Osteocyte (in vitro differentiated cells): Measurements from ENCODE around the gene MMP17. TPM values are rescaled to one million over a fixed set of nuclear protein-coding genes. Genes with fewer than 3 reads are reported as not detected.

Source experiments
- DNase-seq: peaks from one replicate; pipeline ENCODE4 v3.0.0; 2021; ENCODE audit warnings: mixed read lengths; ENCODE audit not compliant: unreplicated experiment; ENCODE audit errors: extremely low spot score
- H3K27ac Mint-ChIP-seq: one replicate; pipeline ENCODE4 v1.8.0; 2021; ENCODE audit warnings: mild to moderate bottlenecking, mixed read lengths; ENCODE audit not compliant: unreplicated experiment
- H3K27me3 Mint-ChIP-seq: one replicate; pipeline ENCODE4 v1.8.0; 2021; ENCODE audit warnings: mixed read lengths; ENCODE audit not compliant: unreplicated experiment
- H3K36me3 Mint-ChIP-seq: one replicate; pipeline ENCODE4 v1.8.0; 2021; ENCODE audit warnings: mixed read lengths; ENCODE audit not compliant: unreplicated experiment
- H3K4me1 Mint-ChIP-seq: one replicate; pipeline ENCODE4 v1.8.0; 2021; ENCODE audit warnings: mixed read lengths; ENCODE audit not compliant: unreplicated experiment
- H3K4me3 Mint-ChIP-seq: one replicate; pipeline ENCODE4 v1.8.0; 2021; ENCODE audit warnings: mild to moderate bottlenecking, moderate library complexity, mixed read lengths; ENCODE audit not compliant: unreplicated experiment
- H3K9me3 Mint-ChIP-seq: one replicate; pipeline ENCODE4 v1.8.0; 2021; ENCODE audit warnings: mixed read lengths; ENCODE audit not compliant: unreplicated experiment
- CTCF ChIP-seq: fragments of 200-600 bp; sonication (generic); IDR thresholded peaks from 2 replicates; pipeline ENCODE4 v1.5.0; 2021; ENCODE audit warnings: antibody characterized with exemption, mild to moderate bottlenecking, moderate library complexity
- total RNA-seq: library from RNA; stranded (reverse); gene quantifications from 2 replicates; pipeline ENCODE4 v1.2.1, GENCODE V29; 2021

The MMP17 gene
- total RNA-seq, 1 donor from 2014 or later, result 1.7 TPM

DNA sequence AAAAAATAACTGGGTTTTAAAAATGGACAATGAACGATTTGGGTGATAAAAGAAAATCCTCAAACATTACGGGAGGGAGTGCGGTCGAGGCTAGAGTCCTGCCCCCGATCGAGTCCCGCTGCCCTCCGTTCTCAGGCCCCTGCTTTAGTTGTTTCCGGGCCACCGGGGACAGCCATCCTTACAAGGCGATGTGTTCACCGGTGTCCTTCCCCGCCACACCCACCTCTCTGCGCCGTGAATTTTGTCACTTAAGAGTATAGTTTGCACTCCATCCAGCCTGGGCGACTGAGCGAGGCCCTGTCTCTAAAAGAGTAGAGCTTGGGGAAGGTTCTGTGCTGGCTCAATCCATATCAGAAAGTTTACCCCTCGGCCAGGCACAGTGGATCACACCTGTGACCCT, 69.1 kb downstream of the MMP17 start:
- TF ChIP-seq CTCF, result no peak
- Mint-ChIP-seq H3K9me3 (no peaks in the 10 kb centered on the region), H3K27ac (no peak overlapping the region), H3K4me3 (no peak overlapping the region), H3K36me3 (peaks cover 2% of the 10 kb centered on the region), H3K27me3 (no peaks in the 10 kb centered on the region), H3K4me1 (peaks cover 24% of the 10 kb centered on the region)
- DNase-seq, result no peak

DNA sequence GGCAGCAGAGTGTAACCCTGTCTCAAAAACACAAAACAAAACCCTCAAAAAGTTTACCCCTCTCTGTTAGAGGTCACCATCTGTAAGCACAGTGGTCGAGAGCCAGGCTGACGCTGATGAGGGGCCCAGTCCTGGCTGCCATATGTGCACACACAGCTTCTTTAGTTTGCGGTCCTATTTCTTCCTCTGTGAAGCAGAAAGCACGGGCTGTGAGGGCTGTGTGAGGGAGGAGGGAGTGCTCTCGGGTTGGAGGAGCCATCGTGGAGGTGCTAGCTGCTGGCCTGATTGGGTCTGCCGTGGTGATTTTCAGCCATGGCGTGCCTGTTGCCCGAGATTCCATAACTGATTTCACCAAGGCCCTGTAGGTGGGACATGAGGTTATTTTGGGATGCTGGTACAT, 69.7 kb downstream of the MMP17 start:
- Mint-ChIP-seq H3K27ac (no peak overlapping the region), H3K4me3 (no peak overlapping the region), H3K36me3 (peaks cover 2% of the 10 kb centered on the region), H3K27me3 (no peaks in the 10 kb centered on the region), H3K4me1 (peaks cover 27% of the 10 kb centered on the region), H3K9me3 (no peaks in the 10 kb centered on the region)
- DNase-seq, result no peak
- TF ChIP-seq CTCF, result no peak

DNA sequence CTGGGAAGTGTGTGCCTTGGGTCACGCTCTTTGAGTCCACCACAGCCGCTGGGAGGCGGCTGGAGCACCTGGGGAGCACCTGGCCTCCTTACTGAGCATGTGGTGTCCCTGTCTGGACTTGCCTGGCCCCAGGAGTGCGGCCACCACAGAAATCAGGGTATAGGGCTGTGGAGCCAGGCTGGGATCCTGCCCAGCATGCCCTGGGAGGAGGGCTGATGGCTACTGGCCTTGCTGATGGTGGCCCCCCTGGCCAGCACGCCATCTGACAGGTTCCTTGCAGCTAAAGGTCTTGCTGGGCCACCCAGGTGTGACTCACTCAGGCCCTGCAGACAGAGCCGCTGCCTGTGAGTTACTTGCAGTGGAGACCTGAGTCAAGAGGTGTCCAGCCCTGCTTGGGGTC, 72.2 kb downstream of the MMP17 start:
- H3K4me3 Mint-ChIP-seq, result no peak overlapping the region

More for the DNA sequence above, 72.2 kb downstream of the MMP17 start:
- no peak overlapping the region for H3K27ac Mint-ChIP-seq
- H3K9me3 Mint-ChIP-seq, result no peaks in the 10 kb centered on the region
- DNase-seq, result no peak
- H3K27me3 Mint-ChIP-seq, result no peaks in the 10 kb centered on the region
- H3K4me1 Mint-ChIP-seq, result peaks cover 23% of the 10 kb centered on the region
- H3K36me3 Mint-ChIP-seq, result peaks cover 2% of the 10 kb centered on the region
- TF ChIP-seq CTCF, result no peak

Other genes with a start within 250 kb of the MMP17 start
- gene SFSWAP, start 117.3 kb upstream of the MMP17 start, total RNA-seq, result 48.0 and 51.3 TPM in 2 replicates
- gene ULK1, start 66.2 kb downstream of the MMP17 start, total RNA-seq, result 69.6 and 74.7 TPM in 2 replicates
- 18.8 and 19.5 TPM in 2 replicates for gene PUS1, start 100.9 kb downstream of the MMP17 start, total RNA-seq
- gene EP400, start 121.5 kb downstream of the MMP17 start, total RNA-seq, result 51.3 and 51.8 TPM in 2 replicates